HG02938 (cell line): ENCODE data around the gene ILK.

ENCODE experiments used
- ATAC-seq: cut with Tn5 transposase; IDR thresholded peaks from one replicate; pipeline ENCODE4 v1.9.1; 2021; ENCODE audit warnings: mild to moderate bottlenecking, moderate library complexity; ENCODE audit not compliant: unreplicated experiment

ILK gene

DNA sequence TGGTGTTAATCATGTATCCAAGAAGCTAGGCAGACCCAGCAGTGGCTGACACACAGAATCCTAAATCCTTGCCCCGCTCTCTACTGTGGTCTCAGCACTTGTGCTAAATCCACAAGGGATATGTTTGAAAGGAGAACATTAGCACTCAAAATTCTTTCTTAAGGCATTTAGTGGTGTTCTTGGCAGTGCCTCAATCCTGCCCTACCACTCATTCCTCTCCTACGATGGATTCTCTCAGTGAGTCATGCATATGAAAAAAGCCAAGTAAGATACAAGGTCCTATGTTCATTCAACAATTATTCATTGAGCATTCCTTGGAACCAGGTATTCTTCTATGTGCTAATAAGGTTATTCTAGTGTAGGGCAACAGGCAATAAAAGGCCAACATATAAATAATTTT is 31.4 kb upstream of the ILK start:
- no peak for ATAC-seq

DNA sequence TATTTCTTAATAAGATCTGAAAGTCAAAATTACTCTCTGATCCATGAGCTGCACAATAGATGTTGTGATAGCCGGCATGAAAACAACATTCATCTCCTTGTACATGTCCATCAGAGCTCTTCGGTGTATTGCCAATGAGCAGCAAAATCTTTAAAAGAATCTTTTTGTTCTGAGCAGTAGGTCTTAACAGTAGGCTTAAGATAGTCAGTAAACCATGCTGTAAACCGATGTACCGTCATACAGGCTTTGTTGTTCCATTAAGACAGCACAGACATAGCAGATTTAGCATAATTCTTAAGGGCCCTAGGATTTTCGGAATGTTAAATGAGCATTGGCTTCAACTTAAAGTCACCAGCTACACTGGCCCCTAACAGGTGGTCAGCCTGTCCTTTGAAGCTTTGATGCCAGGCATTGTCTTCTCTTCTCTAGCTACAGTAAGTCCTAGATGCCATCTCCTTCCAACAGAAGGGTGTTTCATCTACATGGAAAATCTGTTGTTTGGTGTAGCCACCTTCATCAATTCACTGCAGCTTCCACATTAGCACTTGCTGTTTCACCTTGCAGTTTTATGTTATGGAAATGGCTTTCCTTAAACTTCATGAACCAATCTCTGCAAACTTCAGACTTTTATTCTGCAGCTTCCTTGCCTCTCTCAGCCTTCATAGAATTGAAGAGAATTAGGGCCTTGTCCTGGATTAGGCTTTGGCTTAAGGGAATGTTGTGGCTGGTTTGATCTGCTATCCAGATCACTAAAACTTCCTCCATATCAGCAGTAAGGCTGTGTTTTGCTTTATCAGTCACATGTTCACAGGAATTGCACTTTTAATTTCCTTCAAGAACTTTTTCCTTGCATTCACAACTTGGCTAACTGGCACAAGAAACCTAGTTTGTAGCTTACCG is 28.5 kb upstream of the ILK start:
- no peak for ATAC-seq

DNA sequence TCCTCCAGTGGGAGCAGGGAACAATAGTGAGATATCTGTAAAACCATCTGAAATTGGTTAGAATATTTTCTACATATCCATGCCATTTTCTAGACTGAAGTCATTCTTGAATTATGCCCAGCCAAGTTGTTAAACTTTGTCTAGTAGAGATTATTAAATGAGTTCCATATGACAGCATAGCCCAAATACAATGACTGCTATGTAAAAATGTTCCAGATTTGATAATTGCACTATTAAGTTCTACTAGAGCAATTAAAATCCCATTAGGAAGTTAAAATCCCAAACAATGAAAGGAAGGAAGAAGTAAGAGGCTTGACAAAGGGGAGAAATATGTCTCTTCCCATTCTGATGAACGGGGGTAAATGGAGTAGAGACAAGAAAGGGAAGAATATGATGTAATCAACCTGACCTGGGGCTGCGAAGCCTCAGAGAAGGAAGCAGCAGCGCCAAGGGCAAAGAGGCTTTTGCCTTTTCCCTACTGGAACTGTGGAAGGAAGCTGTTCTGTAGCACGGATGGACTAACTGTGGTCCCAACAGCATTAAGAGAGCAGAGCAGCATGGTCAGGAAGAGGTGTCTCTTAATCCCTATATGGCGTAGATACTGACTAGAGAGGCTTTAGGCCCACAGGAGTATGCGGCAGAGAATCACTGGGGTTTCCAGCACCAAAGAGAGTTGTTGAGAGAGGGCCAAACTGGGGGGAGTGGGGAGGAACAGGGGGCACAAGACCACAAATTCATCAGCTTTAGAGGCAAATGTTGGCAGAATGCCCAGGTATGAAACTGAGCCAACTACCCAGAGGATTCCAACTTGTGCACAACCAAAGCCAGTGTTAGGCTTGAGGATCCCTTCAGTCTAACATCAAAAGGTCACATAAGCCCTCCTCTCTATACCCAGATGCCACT is 26.9 kb upstream of the ILK start:
- ATAC-seq, result no peak

DNA sequence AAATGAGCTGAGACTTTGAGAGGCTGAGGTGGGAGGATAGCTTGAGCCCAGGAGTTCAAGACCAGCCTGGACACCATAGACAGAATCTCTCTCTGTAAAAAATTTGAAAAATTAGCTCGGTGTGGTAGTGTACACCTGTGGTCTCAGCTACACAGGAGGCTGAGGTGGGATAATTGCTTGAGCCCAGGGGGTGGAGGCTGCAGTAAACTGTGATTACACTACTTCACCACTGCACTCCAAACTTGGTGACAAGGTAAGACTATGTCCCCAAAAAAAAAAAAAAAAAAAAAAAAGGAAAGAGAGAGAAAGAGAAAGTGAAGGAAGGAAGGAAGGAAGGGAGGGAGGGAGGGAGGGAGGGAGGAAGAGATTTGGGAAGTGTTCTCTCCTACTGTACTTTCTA is 25.4 kb upstream of the ILK start:
- no peak for ATAC-seq

DNA sequence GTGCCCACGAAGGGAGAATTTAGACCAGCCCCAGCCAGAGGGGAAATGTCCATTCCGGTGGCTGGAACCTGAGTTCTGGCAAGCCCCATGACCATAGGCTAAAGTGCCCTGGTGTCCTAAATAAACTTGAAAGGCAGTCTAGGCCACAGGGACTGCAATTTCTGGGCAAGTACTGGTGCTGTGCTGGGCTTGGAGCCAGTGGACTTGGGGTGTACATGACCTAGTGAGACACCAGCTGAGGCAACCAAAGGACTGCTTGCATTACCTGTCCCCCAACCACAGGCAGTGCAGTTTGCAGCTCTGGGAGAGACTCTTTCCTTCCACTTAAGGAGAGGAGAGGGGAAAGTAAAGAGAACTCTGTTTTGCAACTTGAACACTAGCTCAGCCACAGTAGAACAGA is 23.9 kb upstream of the ILK start:
- ATAC-seq, result no peak

DNA sequence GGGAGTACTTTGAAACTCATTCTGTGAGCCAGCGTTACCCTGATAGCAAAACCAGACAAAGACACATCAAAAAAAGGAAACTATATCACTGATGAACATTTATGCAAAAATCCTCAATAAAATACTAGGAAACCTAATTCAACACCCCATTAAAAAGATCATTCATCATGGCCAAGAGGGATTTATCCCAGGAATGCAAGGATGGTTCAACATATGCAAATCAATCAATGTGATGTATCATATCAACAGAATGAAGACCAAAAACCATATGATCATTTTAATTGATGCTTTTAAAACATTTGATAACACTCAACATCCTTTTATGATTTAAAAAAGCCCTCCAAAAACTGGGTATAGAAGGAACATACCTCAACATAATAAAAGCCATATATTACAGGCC is 20.0 kb upstream of the ILK start:
- ATAC-seq, result no peak

DNA sequence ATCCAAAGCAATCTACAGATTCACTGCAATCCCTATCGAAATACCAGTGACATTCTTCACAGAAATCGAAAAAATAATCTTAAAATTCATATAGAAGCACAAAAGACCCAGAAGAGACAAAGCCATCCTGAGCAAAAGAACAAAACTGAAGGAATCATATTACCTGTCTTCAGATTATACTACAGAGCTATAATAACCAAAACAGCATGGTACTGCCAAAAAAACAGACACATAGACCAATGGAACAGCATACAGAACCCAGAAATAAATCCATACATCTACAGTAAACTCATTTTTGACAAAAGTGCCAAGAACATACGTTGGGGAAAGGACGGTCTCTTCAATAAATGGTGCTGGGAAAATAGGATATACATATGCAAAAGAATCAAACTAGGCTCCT is 19.0 kb upstream of the ILK start:
- ATAC-seq, result no peak

DNA sequence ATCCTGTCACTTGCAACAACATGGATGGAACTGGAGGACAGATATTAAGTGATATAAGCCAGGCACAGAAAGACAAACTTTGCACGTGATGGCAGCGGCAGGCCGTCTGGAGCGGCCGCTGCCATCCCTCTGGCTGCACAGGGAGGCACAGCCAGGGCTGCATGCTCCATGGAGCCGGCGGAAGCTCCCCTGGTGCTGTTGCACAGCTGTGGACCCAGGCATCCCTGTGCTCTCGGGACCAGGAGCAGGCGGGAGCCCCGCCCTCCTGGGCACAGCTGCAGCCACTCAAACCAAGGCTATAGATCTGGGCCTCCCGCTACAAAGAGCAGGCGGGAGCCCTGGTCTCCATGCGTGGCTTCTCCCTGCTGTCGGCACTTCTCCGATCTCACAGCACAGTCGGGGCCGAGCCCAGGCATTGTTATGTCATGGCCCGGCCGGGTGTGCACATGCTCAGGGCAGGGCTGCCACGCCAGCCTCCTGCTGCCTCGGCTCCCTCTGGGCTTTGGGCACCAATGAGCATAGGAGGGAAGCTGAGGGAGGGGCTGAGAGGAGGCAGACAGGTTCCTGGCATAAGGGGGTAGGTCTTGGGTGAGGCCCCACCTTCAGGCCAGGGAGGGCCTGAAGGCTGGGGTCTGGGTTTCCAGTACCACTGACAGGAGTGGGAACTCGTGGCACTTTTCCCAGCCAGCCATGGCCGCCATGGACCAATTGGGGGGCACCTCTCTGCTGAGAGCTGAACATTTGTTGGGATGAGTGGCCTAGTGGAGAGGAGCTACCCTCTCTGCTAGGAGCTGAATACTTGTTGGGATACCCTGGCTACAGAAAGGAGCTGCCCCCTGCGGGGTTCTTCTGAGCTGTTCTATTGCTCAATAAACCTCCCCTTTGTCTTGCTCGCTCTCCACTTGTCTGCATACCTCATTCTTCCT is 16.9 kb upstream of the ILK start:
- ATAC-seq, result no peak

DNA sequence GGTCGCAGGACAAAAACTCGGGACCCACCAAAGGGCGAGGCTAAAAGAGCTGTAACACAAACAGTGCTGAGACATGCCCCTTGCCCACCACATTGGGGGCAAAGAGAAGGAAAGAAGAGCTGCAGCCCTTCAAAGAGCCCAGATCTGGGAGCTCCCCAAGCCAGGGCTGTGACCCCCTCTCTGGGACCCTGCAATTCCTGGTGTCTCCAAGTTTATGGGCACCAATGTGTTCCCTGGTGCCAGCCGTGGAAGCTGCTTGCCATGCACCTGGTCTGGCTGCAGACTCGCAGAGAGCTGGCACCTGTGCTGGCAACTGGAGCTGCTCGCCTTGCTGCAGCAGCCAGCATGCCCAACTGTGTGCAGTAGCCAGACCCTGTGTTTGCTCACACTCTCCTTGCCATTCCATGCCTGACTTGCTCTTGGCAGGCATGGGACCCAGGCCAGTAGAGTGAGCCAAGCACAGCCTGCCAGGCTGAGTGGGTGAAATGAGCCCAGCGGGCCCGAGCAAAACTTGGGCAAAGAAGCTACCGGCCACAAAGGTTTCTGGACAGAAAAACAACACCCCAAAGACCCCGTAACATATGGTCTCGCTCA is 16.1 kb upstream of the ILK start:
- no peak for ATAC-seq

DNA sequence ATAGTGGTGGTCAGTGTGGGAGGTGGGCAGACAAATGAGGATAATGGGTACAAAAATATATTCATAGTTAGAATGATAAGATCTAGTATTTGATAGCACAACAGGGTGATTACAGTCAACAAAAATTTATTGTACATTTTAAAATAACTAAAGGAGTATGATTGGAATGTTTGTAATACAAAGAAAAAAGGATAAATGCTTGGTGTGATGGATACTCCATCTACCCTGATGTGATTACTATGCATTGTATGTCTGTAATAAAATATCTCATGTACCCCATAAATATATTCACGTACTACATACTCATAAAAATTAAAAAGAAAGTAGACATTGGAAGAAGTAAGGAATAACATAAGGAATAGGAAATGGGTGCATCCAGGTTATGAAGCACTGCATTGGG is 15.6 kb upstream of the ILK start:
- ATAC-seq, result no peak

DNA sequence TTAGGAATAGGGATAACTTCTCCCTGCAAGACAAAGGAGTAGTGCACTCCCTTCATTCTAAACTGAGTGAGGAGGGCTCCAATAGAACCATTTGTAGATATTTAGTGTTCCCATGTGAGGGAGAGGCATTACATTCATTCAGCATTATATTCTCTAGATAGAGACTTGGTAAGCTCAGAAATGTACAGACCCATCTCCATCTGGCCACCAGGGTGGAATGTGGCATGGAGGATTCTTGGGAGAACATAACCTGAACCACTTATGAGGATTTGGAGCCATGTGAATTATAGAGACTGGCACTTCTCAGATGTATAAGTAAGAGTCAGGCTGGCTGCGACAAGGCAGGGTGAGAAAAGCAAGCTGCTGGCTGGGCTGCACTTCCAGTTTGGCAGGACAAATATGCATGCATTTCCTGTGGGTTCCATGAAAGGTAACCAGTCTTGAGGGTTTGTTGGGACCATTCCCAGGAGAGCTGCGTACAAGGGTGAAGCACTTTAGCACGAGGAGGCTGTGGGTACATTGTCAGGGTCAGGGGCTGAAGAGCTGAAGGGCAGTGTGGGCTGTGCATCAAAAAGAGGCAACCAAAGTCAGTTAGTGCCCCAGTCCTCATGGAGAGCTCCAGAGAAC is 9.3 kb upstream of the ILK start:
- ATAC-seq, result no peak

DNA sequence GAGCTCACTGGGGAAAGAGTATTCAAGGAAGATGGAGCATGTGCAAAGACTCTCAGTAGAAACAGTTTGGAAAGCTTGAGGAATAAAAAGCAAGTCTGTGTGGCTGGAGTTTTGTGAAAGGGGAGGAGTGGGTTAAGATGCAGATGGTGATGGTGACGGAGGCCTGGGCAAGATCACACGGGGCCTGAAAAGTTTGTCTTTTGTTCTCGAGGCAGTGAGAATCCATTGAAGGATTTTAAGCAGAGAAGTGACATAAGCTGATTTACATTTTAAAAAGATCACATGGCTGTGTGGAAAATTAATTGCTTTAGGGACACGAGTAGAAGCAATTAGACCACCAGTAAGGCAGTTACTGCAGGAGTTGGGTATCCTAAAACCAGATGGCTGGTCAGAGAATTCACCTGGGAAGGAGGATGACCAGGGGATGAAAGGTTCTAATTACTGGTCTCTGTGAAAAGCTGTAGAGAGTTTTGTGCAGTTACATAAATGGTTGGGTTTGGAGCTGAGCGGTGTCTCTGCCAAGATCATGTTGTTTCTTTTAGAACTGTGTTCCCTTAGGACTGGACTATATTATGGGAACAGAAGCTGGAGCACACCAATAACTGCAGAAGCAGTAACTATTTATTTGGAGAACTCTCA is 7.2 kb upstream of the ILK start:
- no peak for ATAC-seq

DNA sequence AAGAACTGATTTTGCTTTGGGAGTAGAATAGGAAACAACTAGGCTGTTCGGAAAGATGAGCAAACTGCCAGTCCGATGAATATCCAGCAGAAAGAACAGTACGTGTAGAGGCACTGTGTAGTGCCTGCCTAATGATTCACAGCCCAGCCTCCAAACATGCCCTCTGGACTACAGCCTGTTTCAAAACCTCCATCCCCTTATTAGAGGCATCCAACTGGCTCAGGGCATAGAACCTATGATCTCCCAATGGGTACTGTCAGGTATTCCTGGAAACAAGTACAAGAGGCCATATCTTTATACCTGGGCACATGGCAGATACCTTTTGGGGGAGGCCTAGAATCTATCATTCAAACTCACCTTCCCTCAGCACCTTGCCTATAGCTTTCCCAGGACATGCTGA is 5.0 kb upstream of the ILK start:
- no peak for ATAC-seq

DNA sequence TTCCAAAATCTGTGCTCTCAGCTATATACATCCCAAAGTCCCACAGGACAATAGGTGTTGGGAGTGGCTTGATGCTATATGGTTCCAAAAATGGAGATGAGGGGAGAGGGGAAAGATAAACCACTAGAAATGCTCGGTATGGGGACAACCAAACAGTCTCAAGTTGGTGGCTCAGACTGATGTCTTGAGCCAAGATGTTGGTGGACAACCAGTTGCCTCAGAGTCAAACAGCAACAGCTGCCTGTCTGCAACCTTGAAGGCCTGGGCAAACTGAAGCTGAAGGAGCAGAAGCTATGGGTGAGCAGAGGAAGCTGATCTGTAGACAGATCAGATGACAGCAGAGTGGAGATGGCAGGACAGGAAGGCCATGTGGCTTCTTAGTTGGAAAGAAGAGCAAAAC is 4.1 kb upstream of the ILK start:
- ATAC-seq, result no peak

DNA sequence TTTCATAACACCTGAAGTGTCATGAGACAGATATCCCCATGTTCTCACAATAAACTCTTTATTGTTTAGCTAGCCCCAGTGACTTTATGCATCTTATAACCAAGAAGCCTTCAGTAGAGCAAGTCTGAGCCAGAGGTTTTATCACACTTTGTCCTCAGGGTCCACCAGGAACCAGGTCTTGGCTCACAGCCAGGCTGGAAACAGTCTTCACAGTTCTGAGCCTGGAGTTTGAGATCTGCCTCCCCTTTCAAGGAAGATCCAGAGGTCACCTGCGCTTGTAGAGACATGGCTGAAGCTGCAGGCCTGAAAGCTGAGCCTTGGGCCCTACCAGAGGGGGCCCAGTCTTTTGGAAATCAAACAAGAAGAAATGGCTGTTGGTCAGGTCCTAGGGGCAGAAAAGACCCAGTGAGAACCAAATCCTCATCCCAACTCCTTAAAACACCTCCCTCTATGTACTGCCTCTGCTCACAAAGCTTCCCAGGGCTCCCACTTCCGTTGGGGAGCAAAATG is 3.6 kb upstream of the ILK start:
- no peak for ATAC-seq

DNA sequence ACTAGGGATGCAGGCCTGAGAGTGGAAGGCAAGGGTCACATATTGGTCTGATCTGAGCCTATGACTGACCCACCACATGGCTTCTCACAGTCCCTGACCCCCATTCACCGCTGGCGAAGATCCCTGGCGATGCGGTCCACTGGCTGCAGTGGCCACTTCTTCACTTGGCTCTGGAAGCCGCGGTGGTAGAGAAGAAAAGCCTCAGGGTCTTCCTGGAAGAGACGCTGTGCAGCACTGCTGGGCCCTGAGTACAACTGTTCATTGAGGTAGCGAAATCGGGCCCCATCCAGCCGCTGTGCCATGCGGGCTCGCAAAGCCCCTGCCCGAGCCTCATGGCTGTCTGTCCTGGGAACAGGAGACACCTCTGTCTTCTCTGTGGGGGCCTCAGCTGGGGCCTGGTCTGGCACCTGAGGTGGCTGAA is 2.5 kb upstream of the ILK start:
- no peak for ATAC-seq

DNA sequence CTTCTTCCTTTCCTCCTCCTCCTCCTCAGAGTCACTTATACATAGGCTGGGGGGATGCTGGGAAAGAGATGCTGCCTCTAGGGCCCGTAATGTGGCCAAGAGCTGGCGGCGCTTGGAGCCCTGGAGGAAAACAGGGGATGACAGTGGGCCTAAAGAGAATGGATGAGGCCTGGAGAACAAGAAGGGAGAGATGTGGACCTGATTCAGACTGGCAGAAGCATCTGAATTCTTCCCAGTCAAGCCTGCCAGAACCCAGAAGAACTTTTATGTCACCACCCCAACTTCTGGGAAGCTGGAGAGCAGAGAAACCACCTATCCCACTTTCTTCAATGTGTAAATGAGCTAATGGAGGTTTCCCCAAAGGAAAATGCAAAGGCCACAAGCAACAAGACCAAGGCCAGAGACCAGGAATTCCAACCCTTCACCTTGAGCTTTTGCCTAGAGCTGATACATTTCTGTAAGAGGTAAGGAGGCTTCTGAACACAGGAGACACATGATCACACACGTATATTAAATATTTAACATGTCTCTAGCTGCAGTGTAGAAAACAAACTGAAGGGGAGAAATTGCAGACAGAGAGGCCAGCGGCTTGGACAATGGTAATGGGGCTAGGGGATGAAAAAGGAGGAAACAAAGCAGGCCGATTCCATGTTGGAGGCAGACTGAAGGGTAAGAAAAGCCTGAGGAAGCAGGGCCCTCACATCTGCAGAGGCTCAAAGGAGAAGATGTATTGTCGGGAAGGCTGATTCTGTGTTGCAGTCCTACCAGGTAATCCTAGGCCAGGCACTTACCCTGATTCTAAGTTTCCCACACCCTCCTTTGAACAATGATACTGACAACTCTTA is 1.3 kb upstream of the ILK start:
- ATAC-seq, result no peak

DNA sequence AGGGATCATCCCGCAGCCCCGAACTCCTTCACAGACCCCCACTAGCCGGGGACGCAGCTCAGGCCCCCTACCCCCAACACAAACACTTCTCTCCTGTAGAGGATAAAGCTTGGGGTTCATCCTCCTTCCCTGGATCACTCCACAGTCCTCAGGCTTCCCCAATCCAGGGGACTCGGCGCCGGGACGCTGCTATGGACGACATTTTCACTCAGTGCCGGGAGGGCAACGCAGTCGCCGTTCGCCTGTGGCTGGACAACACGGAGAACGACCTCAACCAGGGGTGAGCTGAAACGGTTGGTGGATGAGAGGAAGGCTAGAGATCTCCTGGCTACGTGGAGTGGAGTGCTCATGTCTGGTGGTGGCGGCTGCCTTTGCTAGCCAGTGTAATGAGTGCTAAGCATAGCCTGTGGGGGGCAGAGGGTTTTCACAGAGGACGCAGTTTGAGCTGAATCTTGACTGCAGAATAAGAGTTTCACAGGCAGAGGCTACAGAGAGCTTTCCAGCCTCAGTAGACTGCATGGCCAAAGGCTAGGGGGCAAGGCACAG is 580 bp downstream of the ILK start:
- peak; percentile 38 for ATAC-seq
